ENCODE measurements around the gene LIN9.

Gene LIN9

GRCh38 chr1:226308723-226309397 is at the start of gene LIN9:
TSS of gene LIN9 (minus strand) at chr1:226309164. CDS start at chr1:226309139, 25 bp downstream.
- H3K4me3 ChIP-seq (ENCODE audit: low read depth, low read length), result peak within 1 kb of the TSS; percentile 100
- no peak for TF ChIP-seq CTCF (IDR thresholded peaks at IDR 0.05; ENCODE audit: borderline replicate concordance, insufficient read depth, low read depth, low read length)

GRCh38 chr1:226357416-226357815 is 48.5 kb upstream of the LIN9 start:
- no peak for TF ChIP-seq CTCF (IDR thresholded peaks at IDR 0.05; ENCODE audit: borderline replicate concordance, insufficient read depth, low read depth, low read length)
- no peak overlapping the region for H3K4me3 ChIP-seq (ENCODE audit: low read depth, low read length)

GRCh38 chr1:226355669-226356551 is 46.9 kb upstream of the LIN9 start:
- H3K4me3 ChIP-seq (ENCODE audit: low read depth, low read length), result no peak overlapping the region
- TF ChIP-seq CTCF (IDR thresholded peaks at IDR 0.05; ENCODE audit: borderline replicate concordance, insufficient read depth, low read depth, low read length), result no peak

- H3K4me3 ChIP-seq (ENCODE audit: low read depth, low read length), result no peak overlapping the region
- no peak for TF ChIP-seq CTCF (IDR thresholded peaks at IDR 0.05; ENCODE audit: borderline replicate concordance, insufficient read depth, low read depth, low read length)
Measured at GRCh38 chr1:226355016-226355415, 46.1 kb upstream of the LIN9 start.

- no peak overlapping the region for H3K4me3 ChIP-seq (ENCODE audit: low read depth, low read length)
- no peak for TF ChIP-seq CTCF (IDR thresholded peaks at IDR 0.05; ENCODE audit: borderline replicate concordance, insufficient read depth, low read depth, low read length)
Measured at GRCh38 chr1:226353698-226354525, 44.9 kb upstream of the LIN9 start.

GRCh38 chr1:226351709-226352108 is 42.7 kb upstream of the LIN9 start:
- TF ChIP-seq CTCF (IDR thresholded peaks at IDR 0.05; ENCODE audit: borderline replicate concordance, insufficient read depth, low read depth, low read length), result no peak
- no peak overlapping the region for H3K4me3 ChIP-seq (ENCODE audit: low read depth, low read length)
